ENCODE data around the gene CTRL.
"Not testable (repeated sequence)": the region's sequence is repeated elsewhere in the genome, so short reads cannot be mapped to it uniquely, and the experiment has no call there.

The CTRL gene

DNA sequence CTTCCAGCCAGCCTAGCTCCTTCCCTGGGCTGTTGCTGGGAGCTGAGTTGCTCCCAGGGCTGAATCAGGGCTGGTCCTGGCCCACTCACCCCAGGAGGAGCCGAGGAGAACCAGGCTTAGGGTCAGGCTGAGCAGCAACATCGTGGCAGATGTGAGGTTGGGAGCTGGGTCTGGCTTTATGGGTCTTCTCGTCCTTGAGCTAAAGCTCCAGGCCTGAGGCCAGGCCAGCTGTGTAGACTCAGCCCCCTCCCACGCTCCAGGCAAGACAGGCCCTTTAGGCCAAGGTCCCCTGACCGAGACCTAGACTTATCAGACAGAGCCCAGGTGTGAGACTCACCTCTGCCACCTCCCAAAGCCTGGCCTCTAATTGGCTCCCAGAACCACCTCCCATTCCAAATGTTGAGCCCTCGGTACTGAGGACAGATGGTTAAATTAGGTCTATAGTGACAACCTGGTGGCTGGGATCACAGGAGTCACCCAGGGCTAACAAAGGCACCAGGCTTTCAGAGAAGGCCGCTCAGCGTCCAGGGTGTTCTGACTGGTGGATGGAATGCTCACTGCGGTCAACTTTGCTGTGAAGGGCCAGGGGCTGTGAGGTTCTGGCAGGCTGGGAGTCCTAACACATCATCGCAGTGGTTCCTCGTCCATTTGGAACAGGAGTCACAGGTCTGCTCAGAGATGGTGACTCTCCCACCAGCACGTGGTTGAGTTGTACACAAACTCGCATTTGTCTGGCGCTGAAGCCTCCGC, at the start of gene CTRL:
Gene CTRL (minus strand): TSS at position 151 of the 750 bp plus-strand sequence. CDS start 10 bp downstream, at position 141.
- DNase-seq: no peak

- no peak for DNase-seq
Observed at GRCh38 chr16:67979955-67980678, 48.5 kb upstream of the CTRL start, which contains the start of gene DPEP3. Gene DPEP3, minus strand, starts transcription at chr16:67980499. Its CDS starts 119 bp downstream, at chr16:67980380.

DNA sequence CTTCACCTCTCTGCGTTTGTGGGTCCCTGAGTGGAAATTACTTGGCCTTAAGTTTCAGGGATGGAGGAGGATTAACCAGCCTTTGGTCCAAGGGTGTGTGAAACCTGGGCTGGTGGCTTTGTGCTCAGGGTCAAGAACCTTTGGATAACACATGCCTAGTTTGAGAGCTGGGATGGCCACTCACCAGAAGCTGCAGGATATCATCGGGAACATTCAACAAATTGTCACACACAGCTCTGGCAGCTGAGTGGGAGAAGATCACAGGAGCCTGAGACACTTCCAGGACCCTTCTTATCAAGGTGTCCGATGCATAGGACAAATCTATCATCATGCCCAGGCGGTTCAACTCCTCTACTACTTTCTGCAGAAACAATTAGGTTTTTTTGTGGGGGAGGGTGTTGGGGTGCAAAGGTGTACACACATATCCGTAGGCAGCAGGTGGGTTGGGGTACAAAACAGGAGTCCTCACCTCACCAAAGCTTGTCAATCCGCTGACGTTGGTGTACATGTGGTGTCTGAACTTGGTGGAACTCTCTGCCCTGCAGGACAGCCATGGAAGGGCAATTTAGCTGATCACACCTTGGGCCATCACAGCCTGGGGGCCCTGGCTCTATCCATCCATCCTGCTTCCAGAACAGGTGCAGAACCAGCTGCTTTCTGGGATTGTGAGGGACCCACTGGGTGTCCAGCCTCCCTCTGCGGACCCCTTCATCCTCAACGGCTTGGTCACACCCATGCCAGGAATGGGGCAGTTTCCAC, 46.0 kb upstream of the CTRL start:
- DNase-seq: no peak

- no peak for DNase-seq
Observed at GRCh38 chr16:67977005-67977404, 45.3 kb upstream of the CTRL start.

DNA sequence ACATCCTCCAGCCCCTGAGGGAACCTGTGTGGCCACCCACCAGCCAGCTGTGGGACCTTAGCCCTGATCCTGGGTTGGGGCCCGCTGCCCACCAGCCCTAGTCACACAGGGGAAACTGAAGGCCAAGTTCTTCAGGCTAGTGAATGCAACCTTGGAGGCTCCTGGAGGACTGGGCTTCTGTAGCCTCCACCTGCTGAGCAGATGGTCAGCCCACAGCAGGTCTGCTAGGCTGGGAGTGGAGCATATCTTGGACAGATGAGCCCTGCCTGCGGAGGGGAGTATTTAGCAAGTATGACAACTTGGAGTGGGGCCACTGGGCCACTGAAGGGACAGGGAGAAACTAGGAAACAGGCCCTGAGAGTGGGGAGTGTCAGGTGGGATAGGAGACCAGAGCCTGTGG, 44.5 kb upstream of the CTRL start:
- no peak for DNase-seq

DNA sequence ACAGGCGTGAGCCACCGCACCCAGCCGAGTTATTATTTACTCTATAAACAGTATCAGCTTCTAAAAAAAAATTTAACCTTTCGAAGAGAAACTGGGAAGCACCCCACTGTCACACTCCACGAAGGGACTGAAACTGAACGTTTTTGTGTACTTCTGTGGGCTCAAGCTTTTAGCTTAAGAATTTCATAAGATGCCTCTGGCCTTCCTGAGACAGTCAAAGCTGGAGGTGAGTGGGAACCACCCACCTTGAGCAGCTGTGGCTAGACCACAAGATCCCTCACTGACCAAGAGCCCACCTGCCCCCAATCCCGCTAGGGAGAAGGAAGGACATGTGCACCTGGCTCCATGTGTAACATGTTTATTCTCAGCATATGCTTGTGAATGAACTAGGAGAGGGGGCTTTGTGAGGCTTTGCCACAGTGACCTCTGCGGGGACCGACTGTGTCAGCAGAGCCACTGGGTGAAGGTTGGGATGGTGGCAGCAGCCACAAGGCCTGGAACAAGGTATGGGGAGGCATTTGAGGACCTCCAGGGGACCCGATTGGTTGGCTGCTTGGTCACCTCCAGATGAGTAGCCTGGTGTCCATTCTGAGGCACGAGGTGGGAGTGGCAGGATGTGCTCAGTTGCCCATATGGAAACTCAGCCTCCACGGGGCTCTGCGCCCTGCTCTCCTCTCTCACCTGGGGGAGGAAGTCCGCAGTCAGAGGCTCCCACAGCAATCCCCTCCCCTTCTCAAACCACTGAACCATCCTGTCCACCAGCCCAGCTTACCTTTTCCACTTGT, 43.9 kb upstream of the CTRL start:
- DNase-seq: no peak

GRCh38 chr16:67972285-67972684, 40.6 kb upstream of the CTRL start:
- not testable (repeated sequence) for DNase-seq

DNA sequence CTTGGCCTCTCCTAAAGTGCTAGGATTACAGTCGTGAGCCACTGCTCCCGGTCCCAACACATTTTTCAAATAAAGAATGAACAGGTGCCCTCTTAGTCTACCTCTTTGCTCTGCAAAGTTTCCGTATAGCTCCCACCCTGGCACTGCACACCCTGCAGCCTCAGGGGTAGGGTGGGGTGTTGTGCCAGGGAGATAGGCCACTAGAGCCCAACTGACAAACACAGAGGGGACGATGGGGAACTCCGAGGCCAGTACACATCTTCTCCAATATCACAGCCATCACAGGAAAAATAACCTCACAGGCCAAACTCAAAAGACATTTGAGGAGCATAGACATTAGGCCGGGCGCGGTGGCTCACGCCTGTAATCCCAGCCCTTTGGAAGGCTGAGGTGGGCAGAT, 39.4 kb upstream of the CTRL start:
- no peak for DNase-seq

GRCh38 chr16:67969254-67970039, 37.8 kb upstream of the CTRL start:
- DNase-seq: no peak

GRCh38 chr16:67968400-67969253, 37.0 kb upstream of the CTRL start, which contains the start of gene SLC12A4:
Gene SLC12A4, minus strand, starts transcription at chr16:67968637. Its CDS starts 84 bp downstream, at chr16:67968553.
- DNase-seq: peak in 49 of 58 donors; percentile 20 to 75 (median 43)

DNA sequence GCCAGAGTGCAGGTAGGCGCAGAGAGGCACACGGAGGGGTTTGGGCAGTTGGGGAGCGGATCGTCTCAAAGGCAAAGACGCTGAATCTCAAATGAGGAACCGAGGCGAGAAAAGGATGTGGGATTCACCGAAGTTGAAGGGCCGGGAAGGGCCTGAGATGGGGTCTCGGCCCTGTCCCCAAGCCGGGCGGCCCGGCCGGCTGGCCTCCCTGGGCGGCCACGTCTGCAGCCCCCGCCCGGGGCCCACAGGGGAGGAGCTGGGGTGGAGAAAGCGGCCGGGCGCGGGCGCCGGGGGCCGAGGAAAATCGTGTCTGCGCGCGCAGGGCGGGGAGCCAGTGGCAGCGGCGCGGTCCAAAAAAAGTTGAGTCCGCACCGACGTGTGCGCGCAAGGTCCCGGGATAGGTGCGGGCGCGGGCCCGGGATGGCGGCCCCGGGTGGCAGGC, 36.3 kb upstream of the CTRL start:
- no peak for DNase-seq

GRCh38 chr16:67967183-67967957, 35.7 kb upstream of the CTRL start:
- no peak for DNase-seq

DNA sequence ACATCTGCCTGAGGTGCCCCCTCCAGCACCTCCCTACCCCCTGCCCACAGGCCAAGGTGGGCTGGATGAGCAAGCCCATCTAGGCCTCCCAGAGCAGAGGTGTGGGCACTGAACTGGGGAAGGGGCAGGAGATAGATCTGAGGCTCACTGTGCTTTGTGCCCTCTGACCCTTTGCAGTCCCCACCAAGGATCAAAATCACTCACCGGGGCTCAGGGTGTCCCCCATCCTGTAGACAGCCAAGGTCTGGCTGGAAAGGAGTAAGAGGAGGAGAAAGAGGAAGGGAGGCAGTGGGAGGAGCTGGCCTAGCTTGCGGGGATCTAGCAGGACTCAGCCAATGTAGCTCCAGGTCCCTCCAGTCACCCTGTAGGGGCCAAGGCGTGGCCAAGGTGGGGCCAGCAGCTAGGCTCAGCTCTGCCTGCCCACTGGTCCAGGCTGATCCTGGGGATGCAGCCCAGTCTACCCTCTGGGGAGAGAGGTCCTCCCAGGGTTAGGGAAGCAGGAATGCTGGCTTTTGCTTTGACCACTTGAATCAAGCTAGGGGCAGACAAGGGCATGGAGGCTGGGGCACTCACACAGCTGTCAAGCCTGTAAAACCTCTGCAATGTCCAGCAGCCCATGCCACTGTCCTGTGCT, 35.0 kb upstream of the CTRL start:
- no peak for DNase-seq

DNA sequence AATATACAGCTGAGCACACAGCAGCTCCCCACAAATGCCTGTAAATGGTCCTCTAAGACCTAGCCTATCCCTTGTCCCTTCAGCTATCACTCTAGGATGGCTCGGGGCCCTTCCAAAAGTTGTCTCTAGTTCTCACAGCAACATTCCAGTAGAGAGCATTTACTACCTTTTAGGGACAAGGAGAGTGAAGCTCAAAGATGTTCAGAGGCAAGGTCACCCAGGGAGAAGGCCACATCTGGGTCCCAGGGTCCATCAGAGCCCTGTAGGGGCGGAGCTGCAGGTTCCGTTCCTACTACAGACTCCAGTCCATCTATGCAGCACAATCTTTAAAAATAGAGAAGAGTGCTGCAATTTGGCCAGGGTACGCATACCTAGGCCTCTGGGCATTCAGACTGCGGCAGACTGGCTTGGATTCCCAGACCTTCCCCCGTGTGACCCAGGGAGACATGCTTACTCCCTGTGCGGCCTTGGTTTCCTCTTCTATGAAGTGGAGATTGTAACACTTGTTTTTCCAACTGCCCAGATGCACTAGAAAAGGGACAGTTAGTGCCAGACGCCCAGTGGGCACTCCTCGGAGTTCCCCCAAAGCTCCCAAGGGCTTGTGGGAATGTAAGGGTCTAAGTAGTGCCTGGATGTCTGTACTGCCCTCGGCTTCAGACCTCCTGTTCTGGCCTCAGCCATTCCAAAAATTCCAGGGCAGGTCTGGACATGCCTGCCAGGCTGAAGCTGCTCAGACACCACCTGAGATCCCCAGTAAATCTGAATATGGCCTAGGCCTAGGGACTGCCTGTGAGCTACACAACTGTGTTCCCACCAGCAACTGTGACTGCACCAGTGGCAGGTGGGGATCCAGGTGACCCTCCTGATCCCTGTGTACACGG, 34.2 kb upstream of the CTRL start:
- no peak for DNase-seq

- DNase-seq: no peak
Observed at GRCh38 chr16:67964477-67965131, 32.9 kb upstream of the CTRL start.
